Cardiac atrium fibroblast (primary cell): ENCODE measurements around the gene MAMSTR. TPM values are rescaled to one million over a fixed set of nuclear protein-coding genes. Genes with fewer than 3 reads are reported as not detected.

Experiments used
- total RNA-seq: library from RNA; depleted of rRNA; stranded (reverse); fragments of >200 nt; gene quantifications from 2 replicates; pipeline ENCODE4 v1.2.3, GENCODE V29; 2015

The MAMSTR gene
- 0.32 and 0.72 TPM in 2 replicates for total RNA-seq

GRCh38 chr19:48719263-48720171 lies at the start of gene MAMSTR:
MAMSTR (minus strand) TSS chr19:48719725; CDS start chr19:48719031, 694 bp downstream.

DNA sequence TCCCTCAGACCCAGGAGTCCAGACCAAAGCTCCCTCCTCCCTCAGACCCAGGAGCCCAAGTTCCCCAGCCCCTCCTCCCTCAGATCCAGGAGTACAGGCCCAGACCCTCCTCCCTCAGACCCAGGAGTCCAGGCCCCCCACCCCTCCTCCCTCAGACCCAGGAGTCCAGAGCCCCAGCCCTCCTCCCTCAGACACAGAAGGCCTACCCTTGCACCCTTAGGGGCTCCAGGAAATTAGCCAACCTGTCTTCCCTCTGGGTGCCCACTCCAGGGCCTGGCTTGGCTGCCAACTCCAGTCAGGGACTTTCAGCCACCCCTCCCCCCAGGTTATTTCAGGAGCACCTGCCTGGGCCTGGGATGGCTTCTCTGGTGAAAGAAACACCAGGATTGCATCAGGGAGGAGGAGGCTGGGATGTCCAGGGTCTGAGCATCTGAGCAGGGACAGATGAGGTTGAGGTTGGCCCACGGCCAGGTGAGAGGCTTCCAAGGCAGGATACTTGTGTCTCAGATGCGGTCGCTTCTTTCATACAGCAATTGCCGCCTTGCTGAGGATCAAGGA lies 35.6 kb upstream of the MAMSTR start, which contains the start of gene FGF21:
FGF21 (plus strand) TSS at position 441 of the 558 bp plus-strand sequence. CDS start 713 bp downstream, outside the sequence.

DNA sequence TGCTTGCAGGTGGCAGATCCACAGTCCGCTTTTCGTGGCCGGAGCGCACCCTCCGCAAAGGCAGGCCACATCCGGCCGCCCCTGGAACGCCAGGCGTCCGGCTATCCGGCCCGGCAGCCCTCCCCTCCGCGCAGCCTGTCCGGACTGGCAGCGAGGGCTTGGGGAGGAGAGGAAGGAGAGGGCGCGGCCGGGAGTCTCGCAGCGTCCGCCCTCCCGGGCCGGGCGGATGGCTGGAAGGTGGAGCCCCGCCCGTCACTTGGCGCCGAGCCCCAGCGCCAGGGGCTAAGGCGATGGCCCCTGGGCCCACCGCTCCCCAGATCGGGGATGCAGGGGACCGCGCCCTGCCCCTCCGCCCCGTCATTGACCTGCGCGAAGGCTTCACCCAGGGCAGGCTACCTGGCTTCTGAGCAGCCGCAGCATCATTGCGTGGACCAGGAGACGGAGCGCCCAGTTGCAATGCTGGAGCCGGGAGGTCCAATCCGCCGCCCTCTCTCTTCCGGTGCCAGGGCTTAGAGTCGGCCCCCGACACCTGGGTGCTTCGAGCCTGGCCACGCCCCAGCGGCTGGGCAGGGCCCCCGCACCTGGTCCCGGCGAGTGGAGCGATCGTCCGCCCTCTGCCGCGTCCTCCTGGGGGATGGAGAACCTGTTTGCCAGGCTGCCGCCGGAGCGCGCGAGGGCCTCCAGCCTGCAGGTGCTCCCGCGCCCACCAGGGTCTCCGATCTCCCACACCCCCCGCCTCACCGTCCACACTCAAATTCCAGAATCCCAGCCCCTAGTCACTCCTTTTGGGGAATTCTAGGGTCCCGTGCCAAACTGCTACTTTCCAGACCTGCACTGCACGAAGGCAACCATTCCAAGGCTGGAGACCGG lies 33.2 kb upstream of the MAMSTR start, which contains the start of gene FUT1:
FUT1 (minus strand) TSS at position 146 of the 870 bp plus-strand sequence. CDS start 1,360 bp downstream, outside the sequence.

DNA sequence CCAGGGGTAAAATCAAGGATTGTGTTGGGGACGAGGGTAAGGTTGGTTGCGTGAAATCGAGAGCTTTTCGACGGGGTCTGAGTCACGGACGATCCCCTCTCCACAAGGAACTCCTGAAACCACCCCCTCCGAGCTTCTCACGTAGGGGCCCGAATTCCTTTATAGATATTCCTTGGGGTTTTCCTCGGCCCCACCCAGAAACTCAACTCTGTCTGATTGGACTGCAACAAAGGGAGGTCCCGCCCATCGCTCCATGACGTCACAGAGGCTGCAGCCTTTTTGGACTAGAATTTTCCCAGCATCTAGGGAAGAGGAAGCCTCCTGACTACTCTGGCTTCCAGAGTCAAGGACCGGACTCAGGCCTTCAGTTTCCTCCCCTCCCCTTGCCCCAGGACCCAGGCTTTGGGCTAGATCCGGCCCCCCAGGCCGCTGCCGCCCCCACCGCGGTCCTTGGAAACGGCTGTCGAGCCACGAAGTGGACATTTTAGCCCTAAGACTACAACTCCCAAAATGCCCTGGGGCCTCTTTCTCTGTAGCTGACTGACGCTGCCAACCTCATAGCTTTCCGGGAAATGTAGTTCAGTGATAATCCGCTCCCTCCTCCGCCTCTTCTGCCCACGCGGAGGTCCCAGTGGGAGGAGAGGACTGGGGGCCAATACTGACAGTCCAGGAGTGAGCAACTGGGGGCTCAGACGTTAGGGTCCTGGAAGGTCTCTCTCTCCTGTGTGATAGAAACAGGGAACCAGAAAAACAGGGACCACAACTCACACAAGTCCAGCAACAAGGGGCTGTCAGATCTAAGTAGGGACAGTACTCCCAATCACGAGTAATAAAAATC lies 27.4 kb upstream of the MAMSTR start, which contains the start of gene IZUMO1:
IZUMO1 (minus strand) TSS at position 172 of the 838 bp plus-strand sequence. CDS start 1,050 bp downstream, outside the sequence.

GRCh38 chr19:48740164-48740972 lies 20.8 kb upstream of the MAMSTR start, which contains the start of gene RASIP1:
RASIP1 (minus strand) TSS chr19:48740610; CDS start chr19:48740282, 328 bp downstream.

DNA sequence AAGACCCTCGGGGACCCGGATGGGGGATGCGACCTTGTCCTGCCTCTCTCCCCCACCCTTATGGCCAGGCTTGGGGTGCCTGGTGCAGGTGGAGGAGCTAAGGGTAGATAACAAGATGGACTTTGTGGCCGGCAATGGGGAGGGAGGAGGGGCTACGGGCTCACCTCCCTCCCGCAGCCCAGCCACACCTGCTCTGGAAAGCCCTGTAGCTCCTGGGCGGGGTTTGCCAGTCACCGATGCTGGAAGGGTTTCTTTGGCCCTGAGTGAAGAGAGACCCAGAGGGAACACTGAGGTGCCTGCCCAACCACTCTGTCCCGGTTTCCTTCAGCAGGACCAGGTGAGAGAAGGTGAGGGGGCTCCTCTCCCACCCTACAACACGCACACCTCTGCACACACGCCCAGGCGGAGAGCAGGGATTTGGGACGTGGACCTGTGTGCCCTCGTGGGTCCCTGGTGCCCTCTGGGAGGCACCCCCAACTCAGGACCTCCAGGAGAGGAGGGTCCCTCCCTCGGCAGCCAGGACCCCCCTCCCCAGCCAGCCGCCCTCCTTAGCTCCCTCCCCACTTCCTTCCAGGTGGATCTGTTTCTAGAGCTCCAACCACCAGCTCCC lies 23.7 kb downstream of the MAMSTR start, which contains the start of gene FUT2:
FUT2 (plus strand) TSS at position 229 of the 610 bp plus-strand sequence. CDS start 6,986 bp downstream, outside the sequence.

DNA sequence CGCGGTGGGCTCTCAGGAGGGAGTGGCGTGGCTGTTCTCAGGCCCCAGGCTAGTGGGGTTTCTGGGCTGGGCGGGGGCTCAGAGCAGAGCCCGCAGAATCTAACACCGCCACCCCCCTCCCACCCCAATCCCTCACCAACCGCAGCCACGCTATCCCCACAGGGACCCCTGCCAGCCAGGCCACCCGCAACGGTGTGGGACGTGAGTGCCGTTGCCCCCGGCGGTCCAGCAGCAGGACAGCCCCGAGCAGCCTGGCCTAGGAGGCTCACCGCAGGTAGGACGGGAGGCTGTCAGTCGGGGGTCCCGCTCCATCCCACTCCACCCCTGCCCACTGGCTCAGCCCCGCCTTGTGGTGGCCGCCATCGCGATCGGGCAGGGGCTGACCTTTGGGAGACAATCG lies 46.5 kb downstream of the MAMSTR start, which contains the start of gene NTN5:
NTN5 (minus strand) TSS at position 24 of the 400 bp plus-strand sequence. CDS start 2,031 bp downstream, outside the sequence.

Other genes with a start within 250 kb of the MAMSTR start
- 0.49 TPM in 1 of 2 replicates, not detected in the other for gene LMTK3, start 207.9 kb downstream of the MAMSTR start, total RNA-seq
- gene SULT2B1, start 167.6 kb downstream of the MAMSTR start, total RNA-seq = not detected in 2 replicates
- not detected in 2 replicates for gene SPACA4, start 113.0 kb downstream of the MAMSTR start, total RNA-seq
- gene FAM83E, start 104.6 kb downstream of the MAMSTR start, total RNA-seq = 0.32 TPM in 1 of 2 replicates, not detected in the other
- gene RPL18, start 100.5 kb downstream of the MAMSTR start, total RNA-seq = 2,406 and 2,632 TPM in 2 replicates
- gene SPHK2, start 100.2 kb downstream of the MAMSTR start, total RNA-seq = 8.3 and 13.4 TPM in 2 replicates
- 1.3 and 3.6 TPM in 2 replicates for gene DBP, start 82.3 kb downstream of the MAMSTR start, total RNA-seq
- gene CA11, start 73.5 kb downstream of the MAMSTR start, total RNA-seq = 1.1 and 3.2 TPM in 2 replicates
- not detected in 2 replicates for gene NTN5, start 46.7 kb downstream of the MAMSTR start, total RNA-seq
- not detected in 2 replicates for gene FUT2, start 23.8 kb downstream of the MAMSTR start, total RNA-seq
- gene RASIP1, start 20.9 kb upstream of the MAMSTR start, total RNA-seq = 2.2 and 3.4 TPM in 2 replicates
- not detected in 2 replicates for gene IZUMO1, start 27.2 kb upstream of the MAMSTR start, total RNA-seq
- gene FUT1, start 32.9 kb upstream of the MAMSTR start, total RNA-seq = 0.32 and 1.1 TPM in 2 replicates
- gene FGF21, start 35.8 kb upstream of the MAMSTR start, total RNA-seq = not detected in 2 replicates
- 50.5 and 82.1 TPM in 2 replicates for gene BCAT2, start 91.3 kb upstream of the MAMSTR start, total RNA-seq
- 0.49 and 1.8 TPM in 2 replicates for gene HSD17B14, start 116.8 kb upstream of the MAMSTR start, total RNA-seq
- 9.7 and 28.4 TPM in 2 replicates for gene PLEKHA4, start 148.9 kb upstream of the MAMSTR start, total RNA-seq
- gene PPP1R15A, start 152.7 kb upstream of the MAMSTR start, total RNA-seq = 51.0 and 87.6 TPM in 2 replicates
- gene TULP2, start 179.0 kb upstream of the MAMSTR start, total RNA-seq = 2.8 TPM in 1 of 2 replicates, not detected in the other
- 580 and 629 TPM in 2 replicates for gene NUCB1, start 180.6 kb upstream of the MAMSTR start, total RNA-seq
- not detected in 2 replicates for gene DHDH, start 214.0 kb upstream of the MAMSTR start, total RNA-seq
- 85.0 and 99.0 TPM in 2 replicates for gene BAX, start 235.2 kb upstream of the MAMSTR start, total RNA-seq
- gene FTL, start 245.6 kb upstream of the MAMSTR start, total RNA-seq = 7,567 and 8,205 TPM in 2 replicates